A549 (cell line): Measurements from ENCODE around the gene NLRP14. TPM values are rescaled to one million over a fixed set of nuclear protein-coding genes. Genes with fewer than 3 reads are reported as not detected.

ENCODE experiments used
- polyA plus RNA-seq, 4 experiments: library from polyadenylated mRNA; depleted of rRNA in 3 of 4; stranded (reverse); fragments of >200 nt; fragmentation: RNase III in 1 of 4; extraction: RNeasy Plus Mini Kit Qiagen cat#74134 plus additional on column Dnase treatment in 1 of 4; gene quantifications; 2 replicates in 3 of 4; 3 replicates in 1 of 4; pipeline ENCODE4 v1.2.3, GENCODE V29; 2011 to 2017

NLRP14 gene
- polyA plus RNA-seq, 2 of the 4 experiments (the other 2 are of a cell fraction): 0.04 TPM; not detected in 1

Other genes with a start within 250 kb of the NLRP14 start
- gene OR2AG2, start 248.5 kb upstream of the NLRP14 start, polyA plus RNA-seq (2011; rRNA removed): 0.04 and 0.17 TPM in 2 replicates
- gene OR2AG2, start 248.5 kb upstream of the NLRP14 start, polyA plus RNA-seq (2017; fragmentation: RNase III; extraction: RNeasy Plus Mini Kit Qiagen cat#74134 plus additional on column Dnase treatment): 0.03 to 0.05 TPM in 2 of 3 replicates, not detected in the other
- gene OR2AG1, start 237.5 kb upstream of the NLRP14 start, polyA plus RNA-seq (2011; rRNA removed): not detected in 2 replicates
- not detected in 3 replicates for gene OR2AG1, start 237.5 kb upstream of the NLRP14 start, polyA plus RNA-seq (2017; fragmentation: RNase III; extraction: RNeasy Plus Mini Kit Qiagen cat#74134 plus additional on column Dnase treatment)
- gene OR6A2, start 220.8 kb upstream of the NLRP14 start, polyA plus RNA-seq (2011; rRNA removed): 0.01 TPM in 2 replicates
- gene OR6A2, start 220.8 kb upstream of the NLRP14 start, polyA plus RNA-seq (2017; fragmentation: RNase III; extraction: RNeasy Plus Mini Kit Qiagen cat#74134 plus additional on column Dnase treatment): not detected in 3 replicates
- not detected in 2 replicates for gene OR10A5, start 174.8 kb upstream of the NLRP14 start, polyA plus RNA-seq (2011; rRNA removed)
- gene OR10A5, start 174.8 kb upstream of the NLRP14 start, polyA plus RNA-seq (2017; fragmentation: RNase III; extraction: RNeasy Plus Mini Kit Qiagen cat#74134 plus additional on column Dnase treatment): not detected in 3 replicates
- not detected in 2 replicates for gene OR10A2, start 157.4 kb upstream of the NLRP14 start, polyA plus RNA-seq (2011; rRNA removed)
- gene OR10A2, start 157.4 kb upstream of the NLRP14 start, polyA plus RNA-seq (2017; fragmentation: RNase III; extraction: RNeasy Plus Mini Kit Qiagen cat#74134 plus additional on column Dnase treatment): not detected in 3 replicates
- gene OR10A4, start 143.9 kb upstream of the NLRP14 start, polyA plus RNA-seq (2011; rRNA removed): not detected in 2 replicates
- gene OR10A4, start 143.9 kb upstream of the NLRP14 start, polyA plus RNA-seq (2017; fragmentation: RNase III; extraction: RNeasy Plus Mini Kit Qiagen cat#74134 plus additional on column Dnase treatment): not detected in 3 replicates
- not detected in 2 replicates for gene OR2D2, start 128.0 kb upstream of the NLRP14 start, polyA plus RNA-seq (2011; rRNA removed)
- not detected in 3 replicates for gene OR2D2, start 128.0 kb upstream of the NLRP14 start, polyA plus RNA-seq (2017; fragmentation: RNase III; extraction: RNeasy Plus Mini Kit Qiagen cat#74134 plus additional on column Dnase treatment)
- gene OR2D3, start 99.5 kb upstream of the NLRP14 start, polyA plus RNA-seq (2011; rRNA removed): not detected in 2 replicates
- gene OR2D3, start 99.5 kb upstream of the NLRP14 start, polyA plus RNA-seq (2017; fragmentation: RNase III; extraction: RNeasy Plus Mini Kit Qiagen cat#74134 plus additional on column Dnase treatment): not detected in 3 replicates
- 1.9 and 2.0 TPM in 2 replicates for gene ZNF215, start 94.1 kb upstream of the NLRP14 start, polyA plus RNA-seq (2011; rRNA removed)
- gene ZNF215, start 94.1 kb upstream of the NLRP14 start, polyA plus RNA-seq (2017; fragmentation: RNase III; extraction: RNeasy Plus Mini Kit Qiagen cat#74134 plus additional on column Dnase treatment): 1.0 to 1.1 TPM (median 1.1 TPM) in 3 replicates
- 1.3 and 2.1 TPM in 2 replicates for gene ZNF214, start 133 bp upstream of the NLRP14 start, polyA plus RNA-seq (2011; rRNA removed)
- 0.70 to 1.4 TPM (median 0.70 TPM) in 3 replicates for gene ZNF214, start 133 bp upstream of the NLRP14 start, polyA plus RNA-seq (2017; fragmentation: RNase III; extraction: RNeasy Plus Mini Kit Qiagen cat#74134 plus additional on column Dnase treatment)
- gene RBMXL2, start 68.5 kb downstream of the NLRP14 start, polyA plus RNA-seq (2011; rRNA removed): not detected in 2 replicates
- gene RBMXL2, start 68.5 kb downstream of the NLRP14 start, polyA plus RNA-seq (2017; fragmentation: RNase III; extraction: RNeasy Plus Mini Kit Qiagen cat#74134 plus additional on column Dnase treatment): not detected in 3 replicates
- 0.10 and 0.16 TPM in 2 replicates for gene SYT9, start 231.4 kb downstream of the NLRP14 start, polyA plus RNA-seq (2011; rRNA removed)
- 0.03 to 0.04 TPM in 2 of 3 replicates, not detected in the other for gene SYT9, start 231.4 kb downstream of the NLRP14 start, polyA plus RNA-seq (2017; fragmentation: RNase III; extraction: RNeasy Plus Mini Kit Qiagen cat#74134 plus additional on column Dnase treatment)